ENCODE measurements around the gene CDR2.

DNA sequence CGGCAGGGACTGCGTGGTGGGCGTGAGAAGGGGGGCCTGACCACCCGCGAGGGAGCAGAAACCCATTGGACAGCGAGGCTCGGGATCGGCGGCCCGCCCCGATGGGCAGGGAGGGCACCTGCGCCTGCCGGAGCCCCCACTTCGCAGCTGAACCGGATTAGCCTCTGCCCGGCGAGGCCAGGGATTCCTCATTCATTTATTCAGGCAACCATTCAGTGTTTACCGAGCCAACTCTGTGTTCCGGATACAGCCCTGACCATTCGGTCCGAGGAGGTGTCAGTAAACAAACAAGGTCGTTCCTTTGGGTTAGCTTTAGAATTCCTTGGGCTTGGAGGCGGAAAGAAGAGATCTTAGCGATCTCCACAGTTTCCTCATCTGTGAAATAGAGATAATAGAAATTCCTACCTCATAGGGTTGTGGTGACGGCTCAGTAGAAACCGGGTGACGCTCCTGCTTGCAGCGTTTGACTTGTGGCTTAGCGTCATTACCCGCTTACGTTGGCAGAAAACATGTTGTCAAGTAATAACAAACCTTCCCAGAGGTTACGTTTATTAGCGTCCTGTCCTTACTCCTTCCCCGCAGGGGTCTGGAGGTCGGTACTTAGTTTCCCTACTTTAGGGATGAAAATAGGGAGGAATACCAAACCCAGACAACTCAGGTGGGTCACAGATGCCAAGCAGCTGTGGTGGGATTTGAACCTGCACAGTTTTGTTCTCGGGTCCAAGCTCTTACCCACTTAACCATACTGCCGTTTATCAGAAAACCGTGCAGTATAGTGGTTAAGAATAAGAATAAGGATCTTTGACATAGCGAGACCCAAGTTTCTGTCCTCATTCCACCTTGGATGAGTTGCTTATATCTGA lies 76.3 kb downstream of the CDR2 start:
- TF ChIP-seq, protein P1, sequence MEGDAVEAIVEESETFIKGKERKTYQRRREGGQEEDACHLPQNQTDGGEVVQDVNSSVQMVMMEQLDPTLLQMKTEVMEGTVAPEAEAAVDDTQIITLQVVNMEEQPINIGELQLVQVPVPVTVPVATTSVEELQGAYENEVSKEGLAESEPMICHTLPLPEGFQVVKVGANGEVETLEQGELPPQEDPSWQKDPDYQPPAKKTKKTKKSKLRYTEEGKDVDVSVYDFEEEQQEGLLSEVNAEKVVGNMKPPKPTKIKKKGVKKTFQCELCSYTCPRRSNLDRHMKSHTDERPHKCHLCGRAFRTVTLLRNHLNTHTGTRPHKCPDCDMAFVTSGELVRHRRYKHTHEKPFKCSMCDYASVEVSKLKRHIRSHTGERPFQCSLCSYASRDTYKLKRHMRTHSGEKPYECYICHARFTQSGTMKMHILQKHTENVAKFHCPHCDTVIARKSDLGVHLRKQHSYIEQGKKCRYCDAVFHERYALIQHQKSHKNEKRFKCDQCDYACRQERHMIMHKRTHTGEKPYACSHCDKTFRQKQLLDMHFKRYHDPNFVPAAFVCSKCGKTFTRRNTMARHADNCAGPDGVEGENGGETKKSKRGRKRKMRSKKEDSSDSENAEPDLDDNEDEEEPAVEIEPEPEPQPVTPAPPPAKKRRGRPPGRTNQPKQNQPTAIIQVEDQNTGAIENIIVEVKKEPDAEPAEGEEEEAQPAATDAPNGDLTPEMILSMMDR (IDR thresholded peaks at IDR 0.05) = no peak
- TF ChIP-seq POLR2A (IDR thresholded peaks at IDR 0.05) = peak in 1 of 4 donors; percentile 39

Measured in esophagus squamous epithelium (tissue), 4 donors.